ENCODE data around the gene ALDH5A1. TPM values are rescaled to one million over a fixed set of nuclear protein-coding genes. Genes with fewer than 3 reads are reported as not detected.

ALDH5A1 gene
- 180 and 199 TPM in 2 replicates for total RNA-seq (2014; rRNA removed; shearing (Covaris generic))
- 260 and 308 TPM in 2 replicates for total RNA-seq (2022)
- Bru-seq, nascent RNA, result percentile 96 among the genes with signal in this experiment
- BruChase-seq, experiment 1, labeled RNA remaining after a 6-hour chase, result percentile 98 among the genes with signal in this experiment
- BruChase-seq, experiment 2, labeled RNA remaining after a 2-hour chase, result percentile 98 among the genes with signal in this experiment
- long read RNA-seq, full-length matches to known transcripts, result 252 of 360 reads
- long read RNA-seq, partial matches to known transcripts, result 83 of 360 reads
- long read RNA-seq, other reads (novel, unspliced or antisense), result 25 of 360 reads

GRCh38 chr6:24494821-24495795, at the start of gene ALDH5A1:
TSS of gene ALDH5A1 (plus strand) at chr6:24494969. CDS start at chr6:24494997, 28 bp downstream.
- DNase-seq (ENCODE audit: low spot score), result peak; percentile 92
- ChIA-PET CTCF (ENCODE audit: unreplicated experiment) (interaction anchor here (0.5 to 3.8 kb wide), 10 partner anchors 19 to 250 kb away, joined by 3 to 41 read pairs (median 6); no protein-coding TSS in a partner anchor), POLR2A (interaction anchor here (0.6 to 13.6 kb wide), 8 partner anchors 15 to 170 kb away, joined by 3 to 586 read pairs (median 3); partner anchors contain the start of gene KIAA0319)
- peaks cover 36% of the 10 kb centered on the region for H3K36me3 ChIP-seq (ENCODE audit: insufficient read depth, low read length)
- no TSS peak for BruUV-seq (replicated peaks)
- peak within 1 kb of the TSS; percentile 84 for H3K27ac ChIP-seq (ENCODE audit: low read depth, low read length, poor library complexity, severe bottlenecking)
- peak within 1 kb of the TSS; percentile 95 for H3K4me2 ChIP-seq (ENCODE audit: low read length)
- no peaks in the 10 kb centered on the region for H4K20me1 ChIP-seq (ENCODE audit: insufficient read depth, low read length)
- peaks cover 53% of the 10 kb centered on the region for H3K79me2 ChIP-seq (ENCODE audit: insufficient read depth, low read depth, low read length)
- H3K4me3 ChIP-seq (ENCODE audit: low read depth, low read length, poor library complexity, severe bottlenecking), result peak within 1 kb of the TSS; percentile 92
- H3K9me3 ChIP-seq (ENCODE audit: low read length), result peaks cover 16% of the 10 kb centered on the region
- intact Hi-C loops (cut with micrococcal nuclease; ENCODE audit: unreplicated experiment), result loop anchor here (1.0 to 10.0 kb wide), 10 partner anchors 18 to 807 kb away; partner anchors contain the start of genes GMNN and TDP2
- H2AFZ ChIP-seq (ENCODE audit: low read length), result peak within 1 kb of the TSS; percentile 93
- no peaks in the 10 kb centered on the region for H3K9me2 ChIP-seq (ENCODE audit: insufficient read depth, low read length)
- TF ChIP-seq EZH2phosphoT487 (IDR thresholded peaks at IDR 0.05; ENCODE audit: borderline replicate concordance, low read depth, low read length), result no peak
- TF ChIP-seq, protein P1, sequence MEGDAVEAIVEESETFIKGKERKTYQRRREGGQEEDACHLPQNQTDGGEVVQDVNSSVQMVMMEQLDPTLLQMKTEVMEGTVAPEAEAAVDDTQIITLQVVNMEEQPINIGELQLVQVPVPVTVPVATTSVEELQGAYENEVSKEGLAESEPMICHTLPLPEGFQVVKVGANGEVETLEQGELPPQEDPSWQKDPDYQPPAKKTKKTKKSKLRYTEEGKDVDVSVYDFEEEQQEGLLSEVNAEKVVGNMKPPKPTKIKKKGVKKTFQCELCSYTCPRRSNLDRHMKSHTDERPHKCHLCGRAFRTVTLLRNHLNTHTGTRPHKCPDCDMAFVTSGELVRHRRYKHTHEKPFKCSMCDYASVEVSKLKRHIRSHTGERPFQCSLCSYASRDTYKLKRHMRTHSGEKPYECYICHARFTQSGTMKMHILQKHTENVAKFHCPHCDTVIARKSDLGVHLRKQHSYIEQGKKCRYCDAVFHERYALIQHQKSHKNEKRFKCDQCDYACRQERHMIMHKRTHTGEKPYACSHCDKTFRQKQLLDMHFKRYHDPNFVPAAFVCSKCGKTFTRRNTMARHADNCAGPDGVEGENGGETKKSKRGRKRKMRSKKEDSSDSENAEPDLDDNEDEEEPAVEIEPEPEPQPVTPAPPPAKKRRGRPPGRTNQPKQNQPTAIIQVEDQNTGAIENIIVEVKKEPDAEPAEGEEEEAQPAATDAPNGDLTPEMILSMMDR (conservative IDR thresholded peaks at IDR 0.05; ENCODE audit: low read length), result peak; percentile 65
- peaks cover 55% of the 10 kb centered on the region for H3K4me1 ChIP-seq (ENCODE audit: insufficient read depth, low read length, poor library complexity, severe bottlenecking)

GRCh38 chr6:24445704-24446103, 49.1 kb upstream of the ALDH5A1 start:
- no peaks in the 10 kb centered on the region for H3K9me2 ChIP-seq (ENCODE audit: insufficient read depth, low read length)
- H3K79me2 ChIP-seq (ENCODE audit: insufficient read depth, low read depth, low read length), result no peaks in the 10 kb centered on the region
- DNase-seq (ENCODE audit: low spot score), result no peak
- CTCF ChIA-PET (ENCODE audit: unreplicated experiment), result no interaction called here
- H3K9me3 ChIP-seq (ENCODE audit: low read length), result no peaks in the 10 kb centered on the region
- no peak overlapping the region for H3K4me2 ChIP-seq (ENCODE audit: low read length)
- no peaks in the 10 kb centered on the region for H3K4me1 ChIP-seq (ENCODE audit: insufficient read depth, low read length, poor library complexity, severe bottlenecking)
- TF ChIP-seq, protein P1 (conservative IDR thresholded peaks at IDR 0.05; ENCODE audit: low read length), result no peak
- no peak for TF ChIP-seq EZH2phosphoT487 (IDR thresholded peaks at IDR 0.05; ENCODE audit: borderline replicate concordance, low read depth, low read length)
- intact Hi-C loops (cut with micrococcal nuclease; ENCODE audit: unreplicated experiment), result no loop called here
- POLR2A ChIA-PET, result no interaction called here
- H3K4me3 ChIP-seq (ENCODE audit: low read depth, low read length, poor library complexity, severe bottlenecking), result no peak overlapping the region
- no peak overlapping the region for H2AFZ ChIP-seq (ENCODE audit: low read length)
- no TSS peak for BruUV-seq (replicated peaks)
- H3K27ac ChIP-seq (ENCODE audit: low read depth, low read length, poor library complexity, severe bottlenecking), result no peak overlapping the region
- peaks cover 59% of the 10 kb centered on the region for H3K36me3 ChIP-seq (ENCODE audit: insufficient read depth, low read length)
- no peaks in the 10 kb centered on the region for H4K20me1 ChIP-seq (ENCODE audit: insufficient read depth, low read length)

Data from OCI-LY7 (cell line).